ENCODE data around the gene SLC16A4.

The SLC16A4 gene

GRCh38 chr1:110345480-110345879 is 45.3 kb downstream of the SLC16A4 start:
- H3K4me3 ChIP-seq (ENCODE audit: low read length), result no peak overlapping the region
- TF ChIP-seq, protein P1, sequence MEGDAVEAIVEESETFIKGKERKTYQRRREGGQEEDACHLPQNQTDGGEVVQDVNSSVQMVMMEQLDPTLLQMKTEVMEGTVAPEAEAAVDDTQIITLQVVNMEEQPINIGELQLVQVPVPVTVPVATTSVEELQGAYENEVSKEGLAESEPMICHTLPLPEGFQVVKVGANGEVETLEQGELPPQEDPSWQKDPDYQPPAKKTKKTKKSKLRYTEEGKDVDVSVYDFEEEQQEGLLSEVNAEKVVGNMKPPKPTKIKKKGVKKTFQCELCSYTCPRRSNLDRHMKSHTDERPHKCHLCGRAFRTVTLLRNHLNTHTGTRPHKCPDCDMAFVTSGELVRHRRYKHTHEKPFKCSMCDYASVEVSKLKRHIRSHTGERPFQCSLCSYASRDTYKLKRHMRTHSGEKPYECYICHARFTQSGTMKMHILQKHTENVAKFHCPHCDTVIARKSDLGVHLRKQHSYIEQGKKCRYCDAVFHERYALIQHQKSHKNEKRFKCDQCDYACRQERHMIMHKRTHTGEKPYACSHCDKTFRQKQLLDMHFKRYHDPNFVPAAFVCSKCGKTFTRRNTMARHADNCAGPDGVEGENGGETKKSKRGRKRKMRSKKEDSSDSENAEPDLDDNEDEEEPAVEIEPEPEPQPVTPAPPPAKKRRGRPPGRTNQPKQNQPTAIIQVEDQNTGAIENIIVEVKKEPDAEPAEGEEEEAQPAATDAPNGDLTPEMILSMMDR (conservative IDR thresholded peaks at IDR 0.05; ENCODE audit: low read length), result no peak
- no peak for DNase-seq (ENCODE audit: low read depth)

- TF ChIP-seq, protein P1 (conservative IDR thresholded peaks at IDR 0.05; ENCODE audit: low read length), result no peak
- H3K4me3 ChIP-seq (ENCODE audit: low read length), result no peak overlapping the region
- DNase-seq (ENCODE audit: low read depth), result no peak
Observed at GRCh38 chr1:110344152-110344551, 46.7 kb downstream of the SLC16A4 start.

DNA sequence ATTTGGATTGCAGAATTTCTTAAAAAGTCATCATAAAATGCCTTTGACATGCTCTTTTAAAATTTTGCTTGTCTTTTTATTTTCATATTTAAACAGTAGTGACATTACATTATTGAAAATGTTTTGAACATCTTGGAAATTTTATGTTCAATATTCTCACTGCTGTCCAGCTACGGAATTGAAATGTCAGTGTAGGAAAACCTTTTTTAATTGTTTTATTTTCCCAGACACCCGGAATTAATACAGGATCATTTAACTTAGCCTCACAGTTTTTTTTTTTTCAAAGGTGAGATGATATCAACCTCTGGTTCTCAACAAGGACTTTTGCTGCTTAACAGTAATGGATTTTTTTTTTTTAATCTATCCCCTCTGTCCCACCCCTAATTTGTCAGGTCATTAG is 47.6 kb downstream of the SLC16A4 start:
- no peak for DNase-seq (ENCODE audit: low read depth)
- TF ChIP-seq, protein P1 (conservative IDR thresholded peaks at IDR 0.05; ENCODE audit: low read length), result no peak
- H3K4me3 ChIP-seq (ENCODE audit: low read length), result no peak overlapping the region

- TF ChIP-seq, protein P1 (conservative IDR thresholded peaks at IDR 0.05; ENCODE audit: low read length), result no peak
- DNase-seq (ENCODE audit: low read depth), result no peak
- H3K4me3 ChIP-seq (ENCODE audit: low read length), result peak overlapping the region; percentile 38
Observed at GRCh38 chr1:110341872-110342331, 48.9 kb downstream of the SLC16A4 start.

DNA sequence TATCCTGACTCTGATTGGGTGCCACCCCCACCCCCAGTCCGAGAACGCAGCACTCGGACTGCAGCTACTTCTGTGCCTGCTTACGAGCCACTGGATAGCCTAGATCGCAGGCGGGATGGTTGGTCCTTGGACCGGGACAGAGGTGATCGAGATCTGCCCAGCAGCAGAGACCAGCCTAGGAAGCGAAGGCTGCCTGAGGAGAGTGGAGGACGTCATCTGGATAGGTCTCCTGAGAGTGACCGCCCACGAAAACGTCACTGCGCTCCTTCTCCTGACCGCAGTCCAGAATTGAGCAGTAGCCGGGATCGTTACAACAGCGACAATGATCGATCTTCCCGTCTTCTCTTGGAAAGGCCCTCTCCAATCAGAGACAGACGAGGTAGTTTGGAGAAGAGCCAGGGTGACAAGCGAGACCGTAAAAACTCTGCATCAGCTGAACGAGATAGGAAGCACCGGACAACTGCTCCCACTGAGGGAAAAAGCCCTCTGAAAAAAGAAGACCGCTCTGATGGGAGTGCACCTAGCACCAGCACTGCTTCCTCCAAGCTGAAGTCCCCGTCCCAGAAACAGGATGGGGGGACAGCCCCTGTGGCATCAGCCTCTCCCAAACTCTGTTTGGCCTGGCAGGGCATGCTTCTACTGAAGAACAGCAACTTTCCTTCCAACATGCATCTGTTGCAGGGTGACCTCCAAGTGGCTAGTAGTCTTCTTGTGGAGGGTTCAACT is 49.5 kb downstream of the SLC16A4 start:
- peak overlapping the region; percentile 38 for H3K4me3 ChIP-seq (ENCODE audit: low read length)
- TF ChIP-seq, protein P1 (conservative IDR thresholded peaks at IDR 0.05; ENCODE audit: low read length), result no peak
- no peak for DNase-seq (ENCODE audit: low read depth)

DNA sequence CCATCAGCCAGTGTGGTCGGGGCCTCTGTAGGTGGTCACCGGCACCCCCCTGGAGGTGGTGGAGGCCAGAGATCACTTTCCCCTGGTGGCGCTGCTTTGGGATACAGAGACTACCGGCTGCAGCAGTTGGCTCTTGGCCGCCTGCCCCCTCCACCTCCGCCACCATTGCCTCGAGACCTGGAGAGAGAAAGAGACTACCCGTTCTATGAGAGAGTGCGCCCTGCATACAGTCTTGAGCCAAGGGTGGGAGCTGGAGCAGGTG is 50.7 kb downstream of the SLC16A4 start:
- TF ChIP-seq, protein P1 (conservative IDR thresholded peaks at IDR 0.05; ENCODE audit: low read length), result no peak
- no peak for DNase-seq (ENCODE audit: low read depth)
- H3K4me3 ChIP-seq (ENCODE audit: low read length), result peak overlapping the region; percentile 98

GRCh38 chr1:110339407-110340206 is 51.2 kb downstream of the SLC16A4 start:
- peak; percentile 42 for DNase-seq (ENCODE audit: low read depth)
- peak overlapping the region; percentile 98 for H3K4me3 ChIP-seq (ENCODE audit: low read length)
- TF ChIP-seq, protein P1 (conservative IDR thresholded peaks at IDR 0.05; ENCODE audit: low read length), result peak; percentile 62
